H1 (cell line): ENCODE results near the gene AGAP1. TPM values are rescaled to one million over a fixed set of nuclear protein-coding genes. Genes with fewer than 3 reads are reported as not detected.

Source experiments
- BRCA1 ChIP-seq: IDR thresholded peaks from 2 replicates; pipeline ENCODE4 v1.6.1; 2012; ENCODE audit warnings: low read depth, low read length, improper control_type of control experiment
- CBX8 ChIP-seq: fragments of 300-800, 300-1000 bp; sonication (generic); IDR thresholded peaks from 2 replicates; pipeline ENCODE4 v1.7.1; 2016; ENCODE audit warnings: low read depth, low read length, borderline replicate concordance
- CHD1 ChIP-seq: IDR thresholded peaks from 2 replicates; pipeline ENCODE4 v1.6.1; 2012; ENCODE audit warnings: low read depth, low read length, improper control_type of control experiment
- CHD2 ChIP-seq: IDR thresholded peaks from 2 replicates; pipeline ENCODE4 v1.6.1; 2012; ENCODE audit warnings: low read length, improper control_type of control experiment
- CREB1 ChIP-seq: IDR thresholded peaks from 2 replicates; pipeline ENCODE4 v1.6.1; 2012; ENCODE audit warnings: inconsistent platforms
- CTBP2 ChIP-seq: IDR thresholded peaks from 2 replicates; pipeline ENCODE4 v1.7.0; 2011; ENCODE audit warnings: borderline replicate concordance, mild to moderate bottlenecking, moderate library complexity, mixed read lengths, low read length; ENCODE audit not compliant: insufficient read depth, insufficient read length
- EZH2 ChIP-seq: fragments of 200-600 bp; sonication (generic); IDR thresholded peaks from 2 replicates; pipeline ENCODE4 v1.7.1; 2012; ENCODE audit warnings: low read depth, mild to moderate bottlenecking, moderate library complexity, low read length, inconsistent platforms; ENCODE audit not compliant: severe bottlenecking
- POLR2AphosphoS5 ChIP-seq: IDR thresholded peaks from 2 replicates; pipeline ENCODE4 v1.6.1; 2011; ENCODE audit warnings: low read depth, low read length
- RXRA ChIP-seq: IDR thresholded peaks from 2 replicates; pipeline ENCODE4 v1.6.1; 2011; ENCODE audit warnings: low read depth, mild to moderate bottlenecking, low read length, moderate library complexity; ENCODE audit not compliant: insufficient read depth
- SRF ChIP-seq: IDR thresholded peaks from 2 replicates; pipeline ENCODE4 v1.6.1; 2011; ENCODE audit warnings: mild to moderate bottlenecking, low read depth, low read length, moderate library complexity
- TAF1 ChIP-seq: IDR thresholded peaks from 2 replicates; pipeline ENCODE4 v1.6.1; 2011; ENCODE audit warnings: mild to moderate bottlenecking, low read depth, low read length
- TAF7 ChIP-seq: optimal IDR thresholded peaks from 2 replicates; pipeline ENCODE3; 2011; ENCODE audit warnings: low read depth, mild to moderate bottlenecking, inconsistent platforms, low read length, moderate library complexity, borderline replicate concordance
- polyA plus RNA-seq, 7 experiments: library from polyadenylated mRNA; depleted of rRNA in 3 of 7; stranded (reverse) in 5 of 7; unstranded in 2 of 7; fragments of >200 nt in 5 of 7; fragments of 200-250 nt in 2 of 7; gene quantifications; 1 replicate in 5 of 7; 2 replicates in 1 of 7; 4 replicates in 1 of 7; pipeline versions ENCODE4 v1.2.1 to v1.2.3, GENCODE V29; 2011 to 2013; ENCODE audit warnings: missing spikeins in 2 of 7, mixed read lengths in 2 of 7
- total RNA-seq: library from RNA; stranded (reverse); fragmentation: NEBNext Ultra II Directional; extraction: Animal tissue kit (Norgen Biotek cat#: 25700); gene quantifications from 2 replicates; pipeline ENCODE4 v1.2.1, GENCODE V29; 2021
- TF ChIP-seq, protein P1 (sequence below): fragments of 300-600 bp; sonication (generic); IDR thresholded peaks from 2 replicates; pipeline ENCODE4 v1.7.1; 2012; ENCODE audit warnings: low read length, moderate library complexity, mild to moderate bottlenecking, inconsistent platforms; ENCODE audit not compliant: insufficient replicate concordance

AGAP1 gene
- total and polyA plus RNA-seq, 2 of the 8 experiments (the other 6 are each of a cell fraction or from before 2014, with no cell fraction given): 18.1 to 39.4 TPM

DNA sequence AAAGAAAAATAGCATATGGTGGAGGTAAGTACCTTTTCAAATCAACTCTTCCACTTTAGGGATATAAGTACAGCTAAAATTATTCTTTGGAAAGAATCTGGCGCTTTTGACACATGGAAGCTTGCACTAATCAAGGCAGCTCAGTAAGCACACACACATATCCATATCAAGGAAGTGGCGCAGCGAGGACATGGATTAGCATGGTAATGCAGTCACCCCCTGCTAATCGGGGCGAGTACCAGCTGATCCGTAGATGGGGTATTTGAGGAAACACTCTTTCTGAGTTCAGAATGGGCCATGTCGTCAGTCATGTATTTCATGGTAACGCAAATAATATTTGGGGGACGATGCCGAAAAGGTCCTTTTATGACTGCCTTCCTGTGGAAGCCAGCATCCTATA is 429.0 kb downstream of the AGAP1 start (continued):
- TF ChIP-seq, protein P1, sequence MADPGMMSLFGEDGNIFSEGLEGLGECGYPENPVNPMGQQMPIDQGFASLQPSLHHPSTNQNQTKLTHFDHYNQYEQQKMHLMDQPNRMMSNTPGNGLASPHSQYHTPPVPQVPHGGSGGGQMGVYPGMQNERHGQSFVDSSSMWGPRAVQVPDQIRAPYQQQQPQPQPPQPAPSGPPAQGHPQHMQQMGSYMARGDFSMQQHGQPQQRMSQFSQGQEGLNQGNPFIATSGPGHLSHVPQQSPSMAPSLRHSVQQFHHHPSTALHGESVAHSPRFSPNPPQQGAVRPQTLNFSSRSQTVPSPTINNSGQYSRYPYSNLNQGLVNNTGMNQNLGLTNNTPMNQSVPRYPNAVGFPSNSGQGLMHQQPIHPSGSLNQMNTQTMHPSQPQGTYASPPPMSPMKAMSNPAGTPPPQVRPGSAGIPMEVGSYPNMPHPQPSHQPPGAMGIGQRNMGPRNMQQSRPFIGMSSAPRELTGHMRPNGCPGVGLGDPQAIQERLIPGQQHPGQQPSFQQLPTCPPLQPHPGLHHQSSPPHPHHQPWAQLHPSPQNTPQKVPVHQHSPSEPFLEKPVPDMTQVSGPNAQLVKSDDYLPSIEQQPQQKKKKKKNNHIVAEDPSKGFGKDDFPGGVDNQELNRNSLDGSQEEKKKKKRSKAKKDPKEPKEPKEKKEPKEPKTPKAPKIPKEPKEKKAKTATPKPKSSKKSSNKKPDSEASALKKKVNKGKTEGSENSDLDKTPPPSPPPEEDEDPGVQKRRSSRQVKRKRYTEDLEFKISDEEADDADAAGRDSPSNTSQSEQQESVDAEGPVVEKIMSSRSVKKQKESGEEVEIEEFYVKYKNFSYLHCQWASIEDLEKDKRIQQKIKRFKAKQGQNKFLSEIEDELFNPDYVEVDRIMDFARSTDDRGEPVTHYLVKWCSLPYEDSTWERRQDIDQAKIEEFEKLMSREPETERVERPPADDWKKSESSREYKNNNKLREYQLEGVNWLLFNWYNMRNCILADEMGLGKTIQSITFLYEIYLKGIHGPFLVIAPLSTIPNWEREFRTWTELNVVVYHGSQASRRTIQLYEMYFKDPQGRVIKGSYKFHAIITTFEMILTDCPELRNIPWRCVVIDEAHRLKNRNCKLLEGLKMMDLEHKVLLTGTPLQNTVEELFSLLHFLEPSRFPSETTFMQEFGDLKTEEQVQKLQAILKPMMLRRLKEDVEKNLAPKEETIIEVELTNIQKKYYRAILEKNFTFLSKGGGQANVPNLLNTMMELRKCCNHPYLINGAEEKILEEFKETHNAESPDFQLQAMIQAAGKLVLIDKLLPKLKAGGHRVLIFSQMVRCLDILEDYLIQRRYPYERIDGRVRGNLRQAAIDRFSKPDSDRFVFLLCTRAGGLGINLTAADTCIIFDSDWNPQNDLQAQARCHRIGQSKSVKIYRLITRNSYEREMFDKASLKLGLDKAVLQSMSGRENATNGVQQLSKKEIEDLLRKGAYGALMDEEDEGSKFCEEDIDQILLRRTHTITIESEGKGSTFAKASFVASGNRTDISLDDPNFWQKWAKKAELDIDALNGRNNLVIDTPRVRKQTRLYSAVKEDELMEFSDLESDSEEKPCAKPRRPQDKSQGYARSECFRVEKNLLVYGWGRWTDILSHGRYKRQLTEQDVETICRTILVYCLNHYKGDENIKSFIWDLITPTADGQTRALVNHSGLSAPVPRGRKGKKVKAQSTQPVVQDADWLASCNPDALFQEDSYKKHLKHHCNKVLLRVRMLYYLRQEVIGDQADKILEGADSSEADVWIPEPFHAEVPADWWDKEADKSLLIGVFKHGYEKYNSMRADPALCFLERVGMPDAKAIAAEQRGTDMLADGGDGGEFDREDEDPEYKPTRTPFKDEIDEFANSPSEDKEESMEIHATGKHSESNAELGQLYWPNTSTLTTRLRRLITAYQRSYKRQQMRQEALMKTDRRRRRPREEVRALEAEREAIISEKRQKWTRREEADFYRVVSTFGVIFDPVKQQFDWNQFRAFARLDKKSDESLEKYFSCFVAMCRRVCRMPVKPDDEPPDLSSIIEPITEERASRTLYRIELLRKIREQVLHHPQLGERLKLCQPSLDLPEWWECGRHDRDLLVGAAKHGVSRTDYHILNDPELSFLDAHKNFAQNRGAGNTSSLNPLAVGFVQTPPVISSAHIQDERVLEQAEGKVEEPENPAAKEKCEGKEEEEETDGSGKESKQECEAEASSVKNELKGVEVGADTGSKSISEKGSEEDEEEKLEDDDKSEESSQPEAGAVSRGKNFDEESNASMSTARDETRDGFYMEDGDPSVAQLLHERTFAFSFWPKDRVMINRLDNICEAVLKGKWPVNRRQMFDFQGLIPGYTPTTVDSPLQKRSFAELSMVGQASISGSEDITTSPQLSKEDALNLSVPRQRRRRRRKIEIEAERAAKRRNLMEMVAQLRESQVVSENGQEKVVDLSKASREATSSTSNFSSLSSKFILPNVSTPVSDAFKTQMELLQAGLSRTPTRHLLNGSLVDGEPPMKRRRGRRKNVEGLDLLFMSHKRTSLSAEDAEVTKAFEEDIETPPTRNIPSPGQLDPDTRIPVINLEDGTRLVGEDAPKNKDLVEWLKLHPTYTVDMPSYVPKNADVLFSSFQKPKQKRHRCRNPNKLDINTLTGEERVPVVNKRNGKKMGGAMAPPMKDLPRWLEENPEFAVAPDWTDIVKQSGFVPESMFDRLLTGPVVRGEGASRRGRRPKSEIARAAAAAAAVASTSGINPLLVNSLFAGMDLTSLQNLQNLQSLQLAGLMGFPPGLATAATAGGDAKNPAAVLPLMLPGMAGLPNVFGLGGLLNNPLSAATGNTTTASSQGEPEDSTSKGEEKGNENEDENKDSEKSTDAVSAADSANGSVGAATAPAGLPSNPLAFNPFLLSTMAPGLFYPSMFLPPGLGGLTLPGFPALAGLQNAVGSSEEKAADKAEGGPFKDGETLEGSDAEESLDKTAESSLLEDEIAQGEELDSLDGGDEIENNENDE: no peak
- TF ChIP-seq CBX8 (no peak), TAF1 (no peak), CREB1 (no peak), EZH2 (no peak), CHD1 (no peak), CHD2 (no peak), BRCA1 (no peak), SRF (no peak), POLR2AphosphoS5 (no peak), RXRA (no peak), CTBP2 (no peak), TAF7 (no peak)
